RWPE2 (cell line): ENCODE measurements around the gene MYOC.

Source experiments
- ATAC-seq: fragments of 200-7000 bp; cut with Tn5 transposase; 3 replicates; pipeline ENCODE4 v1.9.1; 2021; ENCODE audit warnings: low read depth
- DNase-seq: peaks from one replicate; pipeline ENCODE4 v3.0.0-alpha.2; 2020; ENCODE audit warnings: low spot score
- H3K27ac ChIP-seq: fragments of 450-650 bp; 2 replicates; pipeline ENCODE4 v1.5.1; 2017; ENCODE audit warnings: mild to moderate bottlenecking; ENCODE audit not compliant: poor library complexity, severe bottlenecking
- H3K27me3 ChIP-seq: fragments of 250-450 bp; sonication (Bioruptor Pico); 2 replicates; pipeline ENCODE4 v1.5.1; 2021; ENCODE audit warnings: mild to moderate bottlenecking, moderate library complexity; ENCODE audit not compliant: insufficient read depth, poor library complexity, severe bottlenecking
- H3K36me3 ChIP-seq: fragments of 250-450 bp; sonication (Bioruptor Pico); 2 replicates; pipeline ENCODE4 v1.5.1; 2020; ENCODE audit warnings: low read depth, mild to moderate bottlenecking, moderate library complexity
- H3K4me1 ChIP-seq: fragments of 250-450 bp; sonication (Bioruptor Pico); 2 replicates; pipeline ENCODE4 v1.5.1; 2021; ENCODE audit warnings: mild to moderate bottlenecking, moderate library complexity; ENCODE audit not compliant: insufficient read depth, poor library complexity, severe bottlenecking
- H3K4me3 ChIP-seq: fragments of 250-450 bp; sonication (Bioruptor Pico); 2 replicates; pipeline ENCODE4 v1.5.1; 2021; ENCODE audit warnings: mild to moderate bottlenecking, moderate library complexity; ENCODE audit not compliant: severe bottlenecking
- H3K9me3 ChIP-seq: fragments of 250-450 bp; sonication (Bioruptor Pico); 2 replicates; pipeline ENCODE4 v1.5.1; 2021; ENCODE audit warnings: mild to moderate bottlenecking, moderate library complexity; ENCODE audit not compliant: severe bottlenecking
- TF ChIP-seq, protein P1 (sequence below): fragments of 450-650 bp; IDR thresholded peaks from one replicate; pipeline ENCODE4 v1.5.1; 2017; ENCODE audit warnings: mild to moderate bottlenecking, moderate library complexity; ENCODE audit not compliant: poor library complexity, severe bottlenecking

Gene MYOC

DNA sequence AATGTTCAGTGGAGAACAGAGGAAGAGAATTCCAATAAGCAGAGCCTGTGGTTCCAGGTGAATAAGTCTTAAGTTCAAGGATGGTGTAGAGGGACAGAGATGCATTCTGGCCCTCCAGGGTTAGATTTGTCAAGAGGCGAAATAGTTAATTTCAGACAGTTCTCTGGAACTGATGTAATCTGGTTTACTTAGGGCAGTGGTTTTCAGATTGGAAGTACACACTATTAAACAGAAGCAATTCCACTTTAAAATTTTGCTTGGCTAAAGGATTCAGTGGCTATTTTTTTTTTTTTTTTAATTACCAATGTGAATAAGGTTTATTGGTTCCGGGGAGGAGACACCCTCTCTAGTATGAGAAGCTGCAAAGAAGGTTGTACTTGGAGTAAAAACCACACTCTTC, 55.8 kb downstream of the MYOC start:
- H3K27me3 ChIP-seq: no peaks in the 10 kb centered on the region
- H3K4me3 ChIP-seq: no peak overlapping the region
- no peak overlapping the region for H3K27ac ChIP-seq
- no peak for DNase-seq
- no peak; the same call in 2 of the 3 replicates for ATAC-seq
- H3K9me3 ChIP-seq: no peaks in the 10 kb centered on the region
- peaks cover 17% of the 10 kb centered on the region for H3K36me3 ChIP-seq
- TF ChIP-seq, protein P1, sequence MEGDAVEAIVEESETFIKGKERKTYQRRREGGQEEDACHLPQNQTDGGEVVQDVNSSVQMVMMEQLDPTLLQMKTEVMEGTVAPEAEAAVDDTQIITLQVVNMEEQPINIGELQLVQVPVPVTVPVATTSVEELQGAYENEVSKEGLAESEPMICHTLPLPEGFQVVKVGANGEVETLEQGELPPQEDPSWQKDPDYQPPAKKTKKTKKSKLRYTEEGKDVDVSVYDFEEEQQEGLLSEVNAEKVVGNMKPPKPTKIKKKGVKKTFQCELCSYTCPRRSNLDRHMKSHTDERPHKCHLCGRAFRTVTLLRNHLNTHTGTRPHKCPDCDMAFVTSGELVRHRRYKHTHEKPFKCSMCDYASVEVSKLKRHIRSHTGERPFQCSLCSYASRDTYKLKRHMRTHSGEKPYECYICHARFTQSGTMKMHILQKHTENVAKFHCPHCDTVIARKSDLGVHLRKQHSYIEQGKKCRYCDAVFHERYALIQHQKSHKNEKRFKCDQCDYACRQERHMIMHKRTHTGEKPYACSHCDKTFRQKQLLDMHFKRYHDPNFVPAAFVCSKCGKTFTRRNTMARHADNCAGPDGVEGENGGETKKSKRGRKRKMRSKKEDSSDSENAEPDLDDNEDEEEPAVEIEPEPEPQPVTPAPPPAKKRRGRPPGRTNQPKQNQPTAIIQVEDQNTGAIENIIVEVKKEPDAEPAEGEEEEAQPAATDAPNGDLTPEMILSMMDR: no peak
- no peaks in the 10 kb centered on the region for H3K4me1 ChIP-seq

DNA sequence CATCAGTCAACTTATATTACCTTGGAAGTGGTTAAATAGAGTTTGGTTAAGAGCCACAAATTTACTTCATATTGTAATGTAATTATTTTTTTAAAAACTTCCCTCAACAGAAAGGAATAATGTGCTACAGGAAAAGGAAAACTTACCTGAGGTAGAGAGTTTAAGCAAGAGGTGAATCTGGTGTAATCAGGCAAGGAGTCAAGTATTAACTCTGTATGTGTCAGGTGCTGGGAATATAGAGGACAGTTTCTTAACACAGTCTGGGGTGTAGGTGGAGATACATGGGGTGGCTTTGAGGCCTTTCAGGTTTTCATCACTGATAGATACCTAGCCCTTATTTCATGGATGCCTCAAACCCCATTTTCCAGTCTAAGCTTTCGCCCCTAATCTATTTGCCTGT, 56.4 kb downstream of the MYOC start:
- H3K9me3 ChIP-seq: no peaks in the 10 kb centered on the region

DNA sequence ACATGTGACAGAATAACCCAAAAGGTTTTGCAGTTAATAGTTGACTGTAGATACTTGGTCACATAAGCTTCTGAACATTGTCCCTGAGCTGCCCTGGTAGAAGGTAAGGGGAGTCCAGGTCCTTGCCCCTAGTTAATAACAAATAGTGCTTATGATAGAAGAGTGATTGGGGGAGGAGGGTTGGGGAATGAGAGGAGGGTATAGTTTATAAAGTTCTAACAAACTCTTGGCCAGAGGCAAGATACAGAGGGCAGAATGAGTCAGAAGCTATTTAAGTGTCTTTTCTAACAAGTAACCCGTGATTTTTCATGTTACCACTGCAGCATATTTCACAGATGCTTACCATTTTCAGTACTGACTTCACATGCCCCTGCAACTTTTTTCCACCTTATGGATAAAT, 57.2 kb downstream of the MYOC start:
- no peak overlapping the region for H3K4me3 ChIP-seq
- peaks cover 31% of the 10 kb centered on the region for H3K36me3 ChIP-seq
- H3K27me3 ChIP-seq: no peaks in the 10 kb centered on the region
- ATAC-seq (peak; percentile 24; the same call in 1 of the 3 replicates), DNase-seq (no peak)
- H3K27ac ChIP-seq: no peak overlapping the region
- H3K9me3 ChIP-seq: no peaks in the 10 kb centered on the region
- TF ChIP-seq, protein P1: no peak
- H3K4me1 ChIP-seq: no peaks in the 10 kb centered on the region

More for the DNA sequence above, 56.4 kb downstream of the MYOC start:
- DNase-seq (no peak), ATAC-seq (peak; percentile 22; the same call in 1 of the 3 replicates)
- Histone ChIP-seq H3K27me3 (no peaks in the 10 kb centered on the region), H3K4me1 (no peaks in the 10 kb centered on the region), H3K4me3 (no peak overlapping the region), H3K27ac (no peak overlapping the region), H3K36me3 (peaks cover 23% of the 10 kb centered on the region)
- TF ChIP-seq, protein P1: no peak

- H3K36me3 ChIP-seq: peaks cover 82% of the 10 kb centered on the region
- DNase-seq (no peak), ATAC-seq (no peak)
- peaks cover 7% of the 10 kb centered on the region for H3K4me1 ChIP-seq
- no peak overlapping the region for H3K4me3 ChIP-seq
- H3K27me3 ChIP-seq: no peaks in the 10 kb centered on the region
- TF ChIP-seq, protein P1: no peak
- H3K9me3 ChIP-seq: no peaks in the 10 kb centered on the region
- H3K27ac ChIP-seq: no peak overlapping the region
Observed at GRCh38 chr1:171590022-171590421, 62.5 kb downstream of the MYOC start.

GRCh38 chr1:171588230-171588629, 64.3 kb downstream of the MYOC start:
- peaks cover 95% of the 10 kb centered on the region for H3K36me3 ChIP-seq
- no peaks in the 10 kb centered on the region for H3K9me3 ChIP-seq
- TF ChIP-seq, protein P1: no peak
- H3K27ac ChIP-seq: no peak overlapping the region
- peaks cover 8% of the 10 kb centered on the region for H3K4me1 ChIP-seq
- no peak overlapping the region for H3K4me3 ChIP-seq
- H3K27me3 ChIP-seq: no peaks in the 10 kb centered on the region
- DNase-seq (no peak), ATAC-seq (no peak)
